CD4-positive, alpha-beta T cell treated with Interleukin-15 for 4 hours (primary cell): ENCODE data around the gene SH3PXD2A.

Experiments
- DNase-seq: peaks from one replicate; pipeline ENCODE4 v3.0.0-alpha.2; 2020; ENCODE audit warnings: low spot score

SH3PXD2A gene

GRCh38 chr10:103582331-103583123, 272.8 kb downstream of the SH3PXD2A start:
- DNase-seq: no peak

- no peak for DNase-seq
Observed at GRCh38 chr10:103581499-103581898, 273.9 kb downstream of the SH3PXD2A start.

GRCh38 chr10:103580430-103580829, 274.9 kb downstream of the SH3PXD2A start:
- no peak for DNase-seq

- DNase-seq: no peak
Observed at GRCh38 chr10:103580011-103580410, 275.4 kb downstream of the SH3PXD2A start.

- no peak for DNase-seq
Observed at GRCh38 chr10:103578782-103579382, 276.5 kb downstream of the SH3PXD2A start.

- DNase-seq: no peak
Observed at GRCh38 chr10:103576862-103577261, 278.5 kb downstream of the SH3PXD2A start.

- no peak for DNase-seq
Observed at GRCh38 chr10:103576076-103576471, 279.3 kb downstream of the SH3PXD2A start.

- DNase-seq: no peak
Observed at GRCh38 chr10:103575416-103576075, 279.8 kb downstream of the SH3PXD2A start.

GRCh38 chr10:103574097-103575061, 281.0 kb downstream of the SH3PXD2A start:
- no peak for DNase-seq

- DNase-seq: no peak
Observed at GRCh38 chr10:103573205-103573487, 282.2 kb downstream of the SH3PXD2A start.

GRCh38 chr10:103572347-103573204, 282.8 kb downstream of the SH3PXD2A start:
- DNase-seq: no peak

- no peak for DNase-seq
Observed at GRCh38 chr10:103571656-103571975, 283.8 kb downstream of the SH3PXD2A start.

- no peak for DNase-seq
Observed at GRCh38 chr10:103570844-103571655, 284.3 kb downstream of the SH3PXD2A start.

- DNase-seq: no peak
Observed at GRCh38 chr10:103569896-103570295, 285.5 kb downstream of the SH3PXD2A start.

GRCh38 chr10:103568505-103568904, 286.9 kb downstream of the SH3PXD2A start:
- DNase-seq: no peak

GRCh38 chr10:103566536-103566935, 288.8 kb downstream of the SH3PXD2A start:
- no peak for DNase-seq

GRCh38 chr10:103564776-103565520, 290.4 kb downstream of the SH3PXD2A start:
- no peak for DNase-seq

GRCh38 chr10:103564116-103564501, 291.3 kb downstream of the SH3PXD2A start:
- no peak for DNase-seq

GRCh38 chr10:103563231-103564115, 291.9 kb downstream of the SH3PXD2A start:
- no peak for DNase-seq
